ENCODE measurements around the gene ZNF106. TPM values are rescaled to one million over a fixed set of nuclear protein-coding genes. Genes with fewer than 3 reads are reported as not detected.

The ZNF106 gene
- total RNA-seq, 4 donors from 2014 or later: 340 to 487 (median 414) TPM

- DNase-seq: no peak
- no peak overlapping the region for H3K4me3 ChIP-seq
- intact Hi-C loops (cut with DNase I; ENCODE audit: low total_unique reads) (no loop called here), in situ Hi-C loops (cut with MboI; ENCODE audit: low sequenced_read_pairs in 4 of 4) (no loop called here)
- H3K4me1 ChIP-seq: peaks cover 37 to 38% of the 10 kb centered on the region in 2 donors
- H3K27ac ChIP-seq: peak overlapping the region; percentile 82 to 92 (median 88)
- H3K27me3 ChIP-seq: no peaks in the 10 kb centered on the region
- no peaks in the 10 kb centered on the region for H3K9me3 ChIP-seq
- TF ChIP-seq POLR2A (IDR thresholded peaks at IDR 0.05) (no peak), CTCF (IDR thresholded peaks at IDR 0.05 in 4 of 5, conservative IDR thresholded peaks at IDR 0.05 in 1 of 5) (no peak)
- peaks cover 0 to 52% of the 10 kb centered on the region in 2 donors for H3K36me3 ChIP-seq
- no peak for ATAC-seq
These were observed 45.4 kb downstream of the ZNF106 start for GRCh38 chr15:42445551-42445950.

GRCh38 chr15:42444415-42445063 is 46.4 kb downstream of the ZNF106 start:
- Histone ChIP-seq H3K27me3 (no peaks in the 10 kb centered on the region), H3K4me1 (peaks cover 27 to 29% of the 10 kb centered on the region in 2 donors), H3K36me3 (peaks cover 0 to 62% of the 10 kb centered on the region in 2 donors), H3K4me3 (no peak overlapping the region), H3K9me3 (no peaks in the 10 kb centered on the region), H3K27ac (peak overlapping the region; percentile 10 to 92 (median 86))
- intact Hi-C loops (cut with DNase I; ENCODE audit: low total_unique reads): no loop called here
- DNase-seq (no peak), ATAC-seq (no peak)
- in situ Hi-C loops (cut with MboI; ENCODE audit: low sequenced_read_pairs in 4 of 4): no loop called here
- no peak for TF ChIP-seq CTCF (IDR thresholded peaks at IDR 0.05 in 4 of 5, conservative IDR thresholded peaks at IDR 0.05 in 1 of 5)
- no peak for TF ChIP-seq POLR2A (IDR thresholded peaks at IDR 0.05)

GRCh38 chr15:42427429-42428223 is 63.3 kb downstream of the ZNF106 start:
- H3K27me3 ChIP-seq: no peaks in the 10 kb centered on the region
- peaks cover 3 to 76% of the 10 kb centered on the region in 2 donors for H3K36me3 ChIP-seq
- H3K4me3 ChIP-seq: peak overlapping the region in 1 of 4 donors; percentile 9
- no peak for TF ChIP-seq POLR2A (IDR thresholded peaks at IDR 0.05)
- no peak for TF ChIP-seq CTCF (IDR thresholded peaks at IDR 0.05 in 4 of 5, conservative IDR thresholded peaks at IDR 0.05 in 1 of 5)
- ATAC-seq (peak; percentile 90 to 96), DNase-seq (no peak)
- peak overlapping the region; percentile 80 to 92 (median 84) for H3K27ac ChIP-seq
- intact Hi-C loops (cut with DNase I; ENCODE audit: low total_unique reads) (loop anchor here (2.0 kb wide), 1 partner anchor 19 kb away; no protein-coding TSS in a partner anchor), in situ Hi-C loops (cut with MboI; ENCODE audit: low sequenced_read_pairs in 4 of 4) (no loop called here)
- no peaks in the 10 kb centered on the region for H3K9me3 ChIP-seq
- peaks cover 36 to 46% of the 10 kb centered on the region in 2 donors for H3K4me1 ChIP-seq

GRCh38 chr15:42421376-42421775 is 69.6 kb downstream of the ZNF106 start:
- DNase-seq (peak; percentile 31 to 74), ATAC-seq (peak; percentile 87 to 92)
- Histone ChIP-seq H3K36me3 (peaks cover 6 to 61% of the 10 kb centered on the region in 2 donors), H3K27me3 (no peaks in the 10 kb centered on the region), H3K9me3 (no peaks in the 10 kb centered on the region), H3K27ac (peak overlapping the region; percentile 80 to 92 (median 88)), H3K4me1 (peaks cover 38 to 43% of the 10 kb centered on the region in 2 donors), H3K4me3 (no peak overlapping the region)
- TF ChIP-seq CTCF (IDR thresholded peaks at IDR 0.05 in 4 of 5, conservative IDR thresholded peaks at IDR 0.05 in 1 of 5) (no peak), POLR2A (IDR thresholded peaks at IDR 0.05) (no peak)
- in situ Hi-C loops (cut with MboI; ENCODE audit: low sequenced_read_pairs in 4 of 4) (no loop called here), intact Hi-C loops (cut with DNase I; ENCODE audit: low total_unique reads) (no loop called here)
